ENCODE measurements around the gene ZBTB3. TPM values are rescaled to one million over a fixed set of nuclear protein-coding genes. Genes with fewer than 3 reads are reported as not detected.

ZBTB3 gene
- total RNA-seq, 1 experiment from 2014 or later: 12.0 TPM

GRCh38 chr11:62713343-62713742 lies 40.6 kb downstream of the ZBTB3 start:
- no peaks in the 10 kb centered on the region for H3K27me3 ChIP-seq (replicated peaks; ENCODE audit: insufficient read depth, low read depth, low read length, poor library complexity)
- H3K4me3 ChIP-seq (ENCODE audit: low read depth, low read length, poor library complexity, severe bottlenecking): no peak overlapping the region
- peaks cover 79% of the 10 kb centered on the region for H3K36me3 ChIP-seq (ENCODE audit: insufficient read depth, low read length, poor library complexity, severe bottlenecking)
- BruUV-seq (replicated peaks): no TSS peak
- TF ChIP-seq, protein P1, sequence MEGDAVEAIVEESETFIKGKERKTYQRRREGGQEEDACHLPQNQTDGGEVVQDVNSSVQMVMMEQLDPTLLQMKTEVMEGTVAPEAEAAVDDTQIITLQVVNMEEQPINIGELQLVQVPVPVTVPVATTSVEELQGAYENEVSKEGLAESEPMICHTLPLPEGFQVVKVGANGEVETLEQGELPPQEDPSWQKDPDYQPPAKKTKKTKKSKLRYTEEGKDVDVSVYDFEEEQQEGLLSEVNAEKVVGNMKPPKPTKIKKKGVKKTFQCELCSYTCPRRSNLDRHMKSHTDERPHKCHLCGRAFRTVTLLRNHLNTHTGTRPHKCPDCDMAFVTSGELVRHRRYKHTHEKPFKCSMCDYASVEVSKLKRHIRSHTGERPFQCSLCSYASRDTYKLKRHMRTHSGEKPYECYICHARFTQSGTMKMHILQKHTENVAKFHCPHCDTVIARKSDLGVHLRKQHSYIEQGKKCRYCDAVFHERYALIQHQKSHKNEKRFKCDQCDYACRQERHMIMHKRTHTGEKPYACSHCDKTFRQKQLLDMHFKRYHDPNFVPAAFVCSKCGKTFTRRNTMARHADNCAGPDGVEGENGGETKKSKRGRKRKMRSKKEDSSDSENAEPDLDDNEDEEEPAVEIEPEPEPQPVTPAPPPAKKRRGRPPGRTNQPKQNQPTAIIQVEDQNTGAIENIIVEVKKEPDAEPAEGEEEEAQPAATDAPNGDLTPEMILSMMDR (conservative IDR thresholded peaks at IDR 0.05; ENCODE audit: low read depth, low read length): no peak
- H3K27ac ChIP-seq (ENCODE audit: low read depth, low read length, poor library complexity, severe bottlenecking): peak overlapping the region; percentile 33
- H3K4me1 ChIP-seq (ENCODE audit: insufficient read depth, low read length, poor library complexity, severe bottlenecking): peaks cover 17% of the 10 kb centered on the region
- DNase-seq (ENCODE audit: low spot score): no peak
- H3K9me3 ChIP-seq (ENCODE audit: low read depth, low read length, poor library complexity, severe bottlenecking): no peaks in the 10 kb centered on the region
- ChIA-PET POLR2A (ENCODE audit: low non-redundant PET) (no interaction called here), CTCF (no interaction called here)
- intact Hi-C loops (cut with micrococcal nuclease; ENCODE audit: unreplicated experiment): no loop called here

DNA sequence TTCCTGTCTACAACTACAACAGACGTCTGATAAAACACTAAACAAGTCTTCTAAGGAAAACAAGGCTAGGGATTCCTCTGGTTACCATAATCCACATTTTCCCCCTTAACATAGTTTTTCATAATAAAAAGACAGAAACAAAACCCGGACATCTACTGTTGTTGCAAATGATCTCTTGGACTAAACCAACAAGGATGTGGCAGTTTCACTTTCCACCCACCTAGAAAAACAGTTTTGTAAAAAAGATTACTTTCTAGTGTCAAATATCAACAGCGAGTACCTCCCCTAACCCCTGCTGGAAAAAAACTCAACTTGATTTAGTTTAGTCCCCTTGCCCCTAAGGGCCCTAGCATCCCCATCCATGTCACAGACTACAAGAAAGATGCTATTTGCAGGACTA lies 41.1 kb downstream of the ZBTB3 start:
- no peak overlapping the region for H3K4me3 ChIP-seq (ENCODE audit: low read depth, low read length, poor library complexity, severe bottlenecking)
- CTCF ChIA-PET: no interaction called here
- BruUV-seq (replicated peaks): TSS peak; percentile 56
- no peaks in the 10 kb centered on the region for H3K27me3 ChIP-seq (replicated peaks; ENCODE audit: insufficient read depth, low read depth, low read length, poor library complexity)
- peak overlapping the region; percentile 33 for H3K27ac ChIP-seq (ENCODE audit: low read depth, low read length, poor library complexity, severe bottlenecking)
- peaks cover 18% of the 10 kb centered on the region for H3K4me1 ChIP-seq (ENCODE audit: insufficient read depth, low read length, poor library complexity, severe bottlenecking)
- intact Hi-C loops (cut with micrococcal nuclease; ENCODE audit: unreplicated experiment): no loop called here
- no peaks in the 10 kb centered on the region for H3K9me3 ChIP-seq (ENCODE audit: low read depth, low read length, poor library complexity, severe bottlenecking)
- no peak for DNase-seq (ENCODE audit: low spot score)
- TF ChIP-seq EZH2 (IDR thresholded peaks at IDR 0.05; ENCODE audit: borderline replicate concordance, low read depth, low read length, poor library complexity, severe bottlenecking): no peak
- TF ChIP-seq, protein P1 (conservative IDR thresholded peaks at IDR 0.05; ENCODE audit: low read depth, low read length): no peak
- POLR2A ChIA-PET (ENCODE audit: low non-redundant PET): no interaction called here
- H3K36me3 ChIP-seq (ENCODE audit: insufficient read depth, low read length, poor library complexity, severe bottlenecking): peaks cover 74% of the 10 kb centered on the region

GRCh38 chr11:62712276-62712812 lies 41.6 kb downstream of the ZBTB3 start:
- DNase-seq (ENCODE audit: low spot score): no peak
- POLR2A ChIA-PET (ENCODE audit: low non-redundant PET): no interaction called here
- H3K4me3 ChIP-seq (ENCODE audit: low read depth, low read length, poor library complexity, severe bottlenecking): no peak overlapping the region
- no peaks in the 10 kb centered on the region for H3K27me3 ChIP-seq (replicated peaks; ENCODE audit: insufficient read depth, low read depth, low read length, poor library complexity)
- intact Hi-C loops (cut with micrococcal nuclease; ENCODE audit: unreplicated experiment): no loop called here
- H3K36me3 ChIP-seq (ENCODE audit: insufficient read depth, low read length, poor library complexity, severe bottlenecking): peaks cover 69% of the 10 kb centered on the region
- H3K27ac ChIP-seq (ENCODE audit: low read depth, low read length, poor library complexity, severe bottlenecking): peak overlapping the region; percentile 33
- no peak for TF ChIP-seq EZH2 (IDR thresholded peaks at IDR 0.05; ENCODE audit: borderline replicate concordance, low read depth, low read length, poor library complexity, severe bottlenecking)
- TF ChIP-seq, protein P1 (conservative IDR thresholded peaks at IDR 0.05; ENCODE audit: low read depth, low read length): no peak
- peaks cover 19% of the 10 kb centered on the region for H3K4me1 ChIP-seq (ENCODE audit: insufficient read depth, low read length, poor library complexity, severe bottlenecking)
- no TSS peak for BruUV-seq (replicated peaks)
- H3K9me3 ChIP-seq (ENCODE audit: low read depth, low read length, poor library complexity, severe bottlenecking): no peaks in the 10 kb centered on the region
- CTCF ChIA-PET: no interaction called here

Data from A673 (cell line).